ENCODE measurements around the gene TUBB6.

- TF ChIP-seq REST (IDR thresholded peaks at IDR 0.05; ENCODE audit: unreplicated experiment) (no peak), EZH2phosphoT487 (IDR thresholded peaks at IDR 0.05; ENCODE audit: unreplicated experiment) (no peak), CTCF (conservative IDR thresholded peaks at IDR 0.05; ENCODE audit: low read depth in 2 of 2) (no peak), POLR2AphosphoS5 (IDR thresholded peaks at IDR 0.05; ENCODE audit: low read depth) (no peak), EZH2 (IDR thresholded peaks at IDR 0.05; ENCODE audit: low read depth, unreplicated experiment) (no peak), STAT1 (IDR thresholded peaks at IDR 0.05; ENCODE audit: unreplicated experiment) (no peak), ZNF114 (CRISPR knock-in tag; IDR thresholded peaks at IDR 0.05) (no peak), ZNF331 (CRISPR knock-in tag; IDR thresholded peaks at IDR 0.05; ENCODE audit: low read depth) (no peak), ETS1 (IDR thresholded peaks at IDR 0.05) (no peak), JUNB (IDR thresholded peaks at IDR 0.05; ENCODE audit: unreplicated experiment) (no peak), CREB1 (CRISPR knock-in tag; IDR thresholded peaks at IDR 0.05; ENCODE audit: low read depth) (no peak), ZNF462 (CRISPR knock-in tag; IDR thresholded peaks at IDR 0.05) (no peak), NANOG (IDR thresholded peaks at IDR 0.05; ENCODE audit: borderline replicate concordance) (no peak)
Observed at GRCh38 chr18:12317664-12318333, 9.8 kb downstream of the TUBB6 start.
